Esophagus muscularis mucosa (tissue), 4 donors: ENCODE data around the gene MDC1.

ENCODE experiments used
- EP300 ChIP-seq: sonication (generic); formaldehyde crosslinking; IDR thresholded peaks from one replicate; pipeline ENCODE4 v1.6.1; 2017; ENCODE audit warnings: antibody characterized with exemption
- POLR2A ChIP-seq: fragments of 450-650 bp; IDR thresholded peaks from one replicate; pipeline ENCODE4 v1.6.1; 2017; ENCODE audit warnings: antibody characterized with exemption, moderate library complexity, mild to moderate bottlenecking, low read depth
- POLR2AphosphoS5 ChIP-seq, 2 donors: sonication (generic); formaldehyde crosslinking; IDR thresholded peaks; one replicate each; pipeline ENCODE4 v1.6.1; 2017; ENCODE audit warnings: antibody characterized with exemption in 2 of 2
- TF ChIP-seq, protein P1 (sequence below), 3 experiments: fragments of 200-600 bp in 2 of 3; fragments of 450-650 bp in 1 of 3; sonication (generic) in 2 of 3; IDR thresholded peaks; one replicate each; pipeline ENCODE4 v1.5.1; 2017 to 2019; ENCODE audit warnings: antibody characterized with exemption in 3 of 3, mild to moderate bottlenecking in 2 of 3, moderate library complexity in 1 of 3

DNA sequence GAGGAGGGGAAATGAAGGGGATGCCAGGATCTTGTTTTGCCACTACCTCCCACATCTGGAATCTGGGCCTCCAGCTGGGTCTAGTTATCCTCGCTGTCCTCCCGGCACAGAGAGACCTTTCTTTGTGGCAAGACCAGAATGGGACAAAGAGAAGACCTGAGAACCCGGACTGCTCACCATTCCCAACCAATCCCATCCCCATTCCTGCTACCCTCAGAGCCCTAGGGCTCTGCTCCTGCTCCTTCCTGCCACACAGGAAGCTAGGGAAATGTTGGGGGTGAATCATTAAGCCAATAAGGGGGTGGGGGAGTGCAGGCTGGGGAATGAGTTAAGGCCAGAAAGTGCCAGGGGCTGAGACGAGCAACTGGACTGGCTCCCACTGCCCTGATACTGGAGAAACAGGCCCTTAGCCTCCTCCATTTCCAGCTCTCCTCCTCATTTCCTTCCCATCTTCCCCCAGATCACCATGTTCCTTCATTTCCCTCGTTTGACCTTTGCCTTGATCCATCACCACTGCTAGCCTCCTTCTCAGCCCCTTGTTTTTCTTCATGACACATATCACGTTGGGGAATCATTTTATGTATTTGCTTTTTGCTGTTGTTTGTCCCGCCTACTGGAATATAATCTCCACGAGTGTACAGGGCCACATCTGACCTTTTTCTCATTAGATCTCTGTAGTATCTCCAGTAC, 31.9 kb upstream of the MDC1 start:
- TF ChIP-seq, protein P1, sequence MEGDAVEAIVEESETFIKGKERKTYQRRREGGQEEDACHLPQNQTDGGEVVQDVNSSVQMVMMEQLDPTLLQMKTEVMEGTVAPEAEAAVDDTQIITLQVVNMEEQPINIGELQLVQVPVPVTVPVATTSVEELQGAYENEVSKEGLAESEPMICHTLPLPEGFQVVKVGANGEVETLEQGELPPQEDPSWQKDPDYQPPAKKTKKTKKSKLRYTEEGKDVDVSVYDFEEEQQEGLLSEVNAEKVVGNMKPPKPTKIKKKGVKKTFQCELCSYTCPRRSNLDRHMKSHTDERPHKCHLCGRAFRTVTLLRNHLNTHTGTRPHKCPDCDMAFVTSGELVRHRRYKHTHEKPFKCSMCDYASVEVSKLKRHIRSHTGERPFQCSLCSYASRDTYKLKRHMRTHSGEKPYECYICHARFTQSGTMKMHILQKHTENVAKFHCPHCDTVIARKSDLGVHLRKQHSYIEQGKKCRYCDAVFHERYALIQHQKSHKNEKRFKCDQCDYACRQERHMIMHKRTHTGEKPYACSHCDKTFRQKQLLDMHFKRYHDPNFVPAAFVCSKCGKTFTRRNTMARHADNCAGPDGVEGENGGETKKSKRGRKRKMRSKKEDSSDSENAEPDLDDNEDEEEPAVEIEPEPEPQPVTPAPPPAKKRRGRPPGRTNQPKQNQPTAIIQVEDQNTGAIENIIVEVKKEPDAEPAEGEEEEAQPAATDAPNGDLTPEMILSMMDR (IDR thresholded peaks at IDR 0.05), result no peak
- TF ChIP-seq POLR2A, result no peak
- TF ChIP-seq POLR2AphosphoS5 (IDR thresholded peaks at IDR 0.05), result no peak
- TF ChIP-seq EP300, result no peak
